ENCODE results near the gene KIF3C.

- TF ChIP-seq MZF1 (tag by site-specific recombination; IDR thresholded peaks at IDR 0.05; ENCODE audit: borderline replicate concordance) (no peak), PBX3 (CRISPR knock-in tag; IDR thresholded peaks at IDR 0.05) (no peak), ZNF510 (tag by site-specific recombination; IDR thresholded peaks at IDR 0.05; ENCODE audit: insufficient replicate concordance) (no peak), ZBTB26 (tag by site-specific recombination; optimal IDR thresholded peaks at IDR 0.05) (no peak), ZNF777 (tag by site-specific recombination; IDR thresholded peaks at IDR 0.05; ENCODE audit: borderline replicate concordance) (no peak)
These were observed 33.9 kb upstream of the KIF3C start for GRCh38 chr2:26016012-26016705.

Measured in HEK293 (cell line).